Karpas-422 (cell line): ENCODE results near the gene RFNG. TPM values are rescaled to one million over a fixed set of nuclear protein-coding genes. Genes with fewer than 3 reads are reported as not detected.
"Not testable (repeated sequence)": the region's sequence is repeated elsewhere in the genome, so short reads cannot be mapped to it uniquely, and the experiment has no call there.

Experiments
- DNase-seq: peaks from one replicate; pipeline ENCODE4 v3.0.0-alpha.2; 2015
- H2AFZ ChIP-seq: fragments of 200-600 bp; sonication (generic); 2 replicates; pipeline ENCODE4 v1.6.1; 2014; ENCODE audit warnings: antibody characterized with exemption, low read length, mixed read lengths
- H3K27ac ChIP-seq: fragments of 200-600 bp; sonication (generic); 2 replicates; pipeline ENCODE4 v1.5.1; 2014; ENCODE audit warnings: mild to moderate bottlenecking, low read length, moderate library complexity
- H3K27me3 ChIP-seq: fragments of 200-600 bp; sonication (generic); 2 replicates; pipeline ENCODE4 v1.6.1; 2014; ENCODE audit warnings: low read length, mixed read lengths
- H3K36me3 ChIP-seq: fragments of 200-600 bp; sonication (generic); 2 replicates; pipeline ENCODE4 v1.6.1; 2014; ENCODE audit warnings: low read length, mixed read lengths; ENCODE audit not compliant: insufficient read depth
- H3K4me1 ChIP-seq: fragments of 200-600 bp; sonication (generic); 2 replicates; pipeline ENCODE4 v1.6.1; 2014; ENCODE audit warnings: mild to moderate bottlenecking, low read length, mixed read lengths
- H3K4me2 ChIP-seq: fragments of 200-600 bp; sonication (generic); 2 replicates; pipeline ENCODE4 v1.6.1; 2014; ENCODE audit warnings: low read length, low read depth, mild to moderate bottlenecking; ENCODE audit not compliant: poor library complexity, severe bottlenecking
- H3K4me3 ChIP-seq: fragments of 200-600 bp; sonication (generic); 2 replicates; pipeline ENCODE4 v1.5.1; 2014; ENCODE audit warnings: mild to moderate bottlenecking, antibody characterized with exemption, low read length, mixed read lengths
- H3K79me2 ChIP-seq: fragments of 200-600 bp; sonication (generic); 2 replicates; pipeline ENCODE4 v1.6.1; 2014; ENCODE audit warnings: mild to moderate bottlenecking, low read length, mixed read lengths
- H3K9ac ChIP-seq: fragments of 200-600 bp; sonication (generic); 2 replicates; pipeline ENCODE4 v1.6.0; 2014; ENCODE audit warnings: low read length
- H3K9me2 ChIP-seq: fragments of 200-600 bp; sonication (generic), shearing (Covaris generic); replicated peaks from 2 replicates; pipeline ENCODE4 v1.6.0; 2014; ENCODE audit warnings: mild to moderate bottlenecking, low read length, moderate library complexity; ENCODE audit not compliant: insufficient read depth
- H3K9me3 ChIP-seq: fragments of 300-700, 200-600 bp; sonication (generic); 2 replicates; pipeline ENCODE4 v1.6.1; 2014; ENCODE audit warnings: low read length, mixed read lengths
- H4K20me1 ChIP-seq: fragments of 200-600 bp; sonication (generic); 2 replicates; pipeline ENCODE4 v1.6.1; 2014; ENCODE audit warnings: mild to moderate bottlenecking, antibody characterized with exemption, low read length, low read depth; ENCODE audit not compliant: insufficient read depth
- total RNA-seq: library from RNA; depleted of rRNA; stranded (reverse); fragments of >200 nt; shearing (Covaris generic); gene quantifications from 2 replicates; pipeline ENCODE4 v1.2.3, GENCODE V29; 2014; ENCODE audit warnings: low replicate concordance

Gene RFNG
- total RNA-seq, 1 experiment from 2014 or later, result 16.5 TPM

- no peak overlapping the region for H3K9ac ChIP-seq
- 0 out of 2 replicates have a peak, but pooled peaks cover 6% of the 10 kb centered on the region for H4K20me1 ChIP-seq
- H3K9me3 ChIP-seq, result no peaks in the 10 kb centered on the region
- no peak overlapping the region for H3K4me3 ChIP-seq
- peaks cover 17% of the 10 kb centered on the region for H3K4me1 ChIP-seq
- H3K9me2 ChIP-seq, result no peaks in the 10 kb centered on the region
- no peak overlapping the region for H3K27ac ChIP-seq
- no peak for DNase-seq
- no peak overlapping the region for H3K4me2 ChIP-seq
- H2AFZ ChIP-seq, result no peak overlapping the region
- H3K36me3 ChIP-seq, result no peaks in the 10 kb centered on the region
- H3K27me3 ChIP-seq, result no peaks in the 10 kb centered on the region
- H3K79me2 ChIP-seq, result peaks cover 11% of the 10 kb centered on the region
These were observed 11.8 kb downstream of the RFNG start for GRCh38 chr17:82039695-82040299.

GRCh38 chr17:82038796-82039409, 12.7 kb downstream of the RFNG start:
- H3K9ac ChIP-seq, H3K4me2 ChIP-seq, H3K4me3 ChIP-seq, H4K20me1 ChIP-seq, H2AFZ ChIP-seq, H3K27me3 ChIP-seq, H3K9me3 ChIP-seq, H3K9me2 ChIP-seq, DNase-seq, H3K27ac ChIP-seq, H3K36me3 ChIP-seq: not testable (repeated sequence)
- Histone ChIP-seq H3K4me1 (peaks cover 17% of the 10 kb centered on the region), H3K79me2 (peaks cover 11% of the 10 kb centered on the region)

- peak overlapping the region; percentile 48; the same call in 1 of the 2 replicates for H3K4me3 ChIP-seq
- DNase-seq, result no peak
- H3K9me3 ChIP-seq, result no peaks in the 10 kb centered on the region
- peak overlapping the region; percentile 42 for H3K9ac ChIP-seq
- H3K9me2 ChIP-seq, result no peaks in the 10 kb centered on the region
- peaks cover 17% of the 10 kb centered on the region for H3K4me1 ChIP-seq
- H3K4me2 ChIP-seq, result peak overlapping the region; percentile 49
- H3K36me3 ChIP-seq, result no peaks in the 10 kb centered on the region
- no peak overlapping the region for H3K27ac ChIP-seq
- no peaks in the 10 kb centered on the region for H3K27me3 ChIP-seq
- H4K20me1 ChIP-seq, result 0 out of 2 replicates have a peak, but pooled peaks cover 6% of the 10 kb centered on the region
- H2AFZ ChIP-seq, result peak overlapping the region; percentile 97
- H3K79me2 ChIP-seq, result peaks cover 11% of the 10 kb centered on the region
These were observed 13.8 kb downstream of the RFNG start for GRCh38 chr17:82037889-82038195.

DNA sequence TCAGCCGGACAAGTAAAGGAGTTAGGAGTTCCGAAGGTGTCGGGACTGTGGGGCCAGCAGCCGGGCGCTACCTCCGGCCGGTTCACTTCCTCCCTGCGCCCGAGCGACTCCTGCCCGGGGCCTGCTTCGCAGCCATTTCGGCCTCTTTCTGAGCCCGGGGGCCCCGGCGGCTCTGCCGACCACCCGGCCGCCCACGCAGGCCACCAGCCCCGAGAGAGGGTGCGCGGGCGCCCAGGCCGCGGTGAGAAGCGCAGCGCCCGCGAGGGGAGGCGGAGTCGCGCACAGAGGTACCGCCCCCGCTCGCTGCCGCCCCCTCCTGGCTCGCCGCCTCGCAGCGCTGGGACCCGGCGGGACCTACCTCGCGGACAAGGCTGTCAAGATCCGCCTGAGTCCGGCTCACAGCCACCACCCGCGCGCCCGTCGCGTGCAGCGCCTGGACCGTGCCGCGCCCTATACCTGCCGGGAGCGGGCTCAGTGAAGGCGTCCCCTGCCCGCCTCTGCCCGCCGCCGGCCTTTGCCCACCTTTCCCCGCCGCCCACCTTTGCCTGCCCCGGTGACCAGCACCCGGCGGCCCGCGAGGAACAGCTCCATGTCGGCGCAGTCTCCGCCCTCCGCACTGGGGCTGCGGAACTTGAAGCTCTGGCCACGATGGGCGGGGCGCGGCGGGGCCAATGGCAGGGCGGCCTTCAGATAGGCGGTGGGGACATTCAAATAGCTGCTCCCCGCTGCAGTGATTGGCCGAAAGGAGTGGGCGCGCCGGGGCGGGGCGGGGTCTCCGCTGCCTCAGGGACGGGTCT, 14.3 kb downstream of the RFNG start, which contains the start of gene DCXR:
DCXR (minus strand) TSS at position 606 of the 797 bp plus-strand sequence; CDS start at position 591, 15 bp downstream.
- H3K36me3 ChIP-seq, result no peaks in the 10 kb centered on the region
- peak within 1 kb of the TSS; percentile 97 for H2AFZ ChIP-seq
- H3K9me2 ChIP-seq, result no peaks in the 10 kb centered on the region
- peak within 1 kb of the TSS; percentile 92 for H3K9ac ChIP-seq
- H3K9me3 ChIP-seq, result no peaks in the 10 kb centered on the region
- peaks cover 11% of the 10 kb centered on the region for H3K79me2 ChIP-seq
- H3K27ac ChIP-seq, result peak within 1 kb of the TSS; percentile 48; the same call in 1 of the 2 replicates
- H3K4me3 ChIP-seq, result peak within 1 kb of the TSS; percentile 99
- H4K20me1 ChIP-seq, result 0 out of 2 replicates have a peak, but pooled peaks cover 6% of the 10 kb centered on the region
- peaks cover 17% of the 10 kb centered on the region for H3K4me1 ChIP-seq
- H3K4me2 ChIP-seq, result peak within 1 kb of the TSS; percentile 97
- peak; percentile 98 for DNase-seq
- no peaks in the 10 kb centered on the region for H3K27me3 ChIP-seq

GRCh38 chr17:82036634-82037091, 14.9 kb downstream of the RFNG start:
- Histone ChIP-seq H4K20me1 (0 out of 2 replicates have a peak, but pooled peaks cover 6% of the 10 kb centered on the region), H3K9me2 (no peaks in the 10 kb centered on the region), H3K27me3 (no peaks in the 10 kb centered on the region), H3K4me1 (peaks cover 20% of the 10 kb centered on the region), H3K9ac (peak overlapping the region; percentile 92), H3K4me2 (peak overlapping the region; percentile 97), H3K4me3 (peak overlapping the region; percentile 99), H3K36me3 (no peaks in the 10 kb centered on the region), H3K79me2 (peaks cover 11% of the 10 kb centered on the region), H3K27ac (no peak overlapping the region), H3K9me3 (no peaks in the 10 kb centered on the region), H2AFZ (no peak overlapping the region)
- DNase-seq, result no peak

DNA sequence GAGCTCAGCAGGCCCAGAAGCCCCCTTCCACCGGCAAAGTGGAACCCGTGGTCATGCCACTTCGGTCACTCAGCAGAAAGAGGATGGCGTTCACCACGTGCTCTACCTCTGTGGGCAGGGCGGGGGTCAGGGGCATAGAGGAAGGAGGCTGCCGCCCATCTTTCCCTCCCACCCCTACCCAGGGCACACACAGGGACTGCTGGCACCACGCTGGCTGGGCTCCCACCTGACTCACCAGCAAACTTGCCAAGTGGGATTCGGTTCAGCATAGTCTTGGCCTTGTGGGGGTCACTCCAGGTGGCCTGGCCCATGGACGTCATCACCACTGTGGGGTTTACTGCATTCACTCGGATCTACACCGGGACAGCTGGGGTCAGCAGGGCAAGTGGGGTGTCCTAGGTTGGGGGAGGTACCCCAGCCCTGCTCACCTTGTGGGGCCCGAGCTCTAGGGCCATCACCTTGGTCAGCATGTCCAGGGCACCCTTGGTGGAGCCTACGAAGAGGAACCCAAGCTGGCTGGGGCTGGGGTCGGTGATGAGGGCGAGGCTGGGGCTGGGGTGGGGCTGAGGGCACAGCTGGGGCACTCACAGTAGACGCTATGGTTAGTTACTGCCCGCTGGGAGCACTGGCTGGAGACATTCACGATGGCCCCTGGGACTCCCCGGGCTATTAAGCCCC, 15.5 kb downstream of the RFNG start:
- H3K79me2 ChIP-seq, result peaks cover 11% of the 10 kb centered on the region
- no peak overlapping the region for H3K27ac ChIP-seq
- no peaks in the 10 kb centered on the region for H3K36me3 ChIP-seq
- no peaks in the 10 kb centered on the region for H3K9me3 ChIP-seq
- peak overlapping the region; percentile 97 for H3K4me2 ChIP-seq
- H3K4me1 ChIP-seq, result peaks cover 21% of the 10 kb centered on the region
- peak overlapping the region; percentile 99 for H3K4me3 ChIP-seq
- H3K9me2 ChIP-seq, result no peaks in the 10 kb centered on the region
- H3K27me3 ChIP-seq, result no peaks in the 10 kb centered on the region
- 0 out of 2 replicates have a peak, but pooled peaks cover 6% of the 10 kb centered on the region for H4K20me1 ChIP-seq
- peak overlapping the region; percentile 92 for H3K9ac ChIP-seq
- no peak overlapping the region for H2AFZ ChIP-seq
- no peak for DNase-seq

- peaks cover 27% of the 10 kb centered on the region for H3K4me1 ChIP-seq
- no peak overlapping the region for H3K4me2 ChIP-seq
- 0 out of 2 replicates have a peak, but pooled peaks cover 6% of the 10 kb centered on the region for H4K20me1 ChIP-seq
- no peak overlapping the region for H3K4me3 ChIP-seq
- no peaks in the 10 kb centered on the region for H3K36me3 ChIP-seq
- H3K9me2 ChIP-seq, result no peaks in the 10 kb centered on the region
- H3K9ac ChIP-seq, result no peak overlapping the region
- H3K9me3 ChIP-seq, result no peaks in the 10 kb centered on the region
- no peak overlapping the region for H3K27ac ChIP-seq
- no peak for DNase-seq
- no peak overlapping the region for H2AFZ ChIP-seq
- peaks cover 11% of the 10 kb centered on the region for H3K79me2 ChIP-seq
- H3K27me3 ChIP-seq, result no peaks in the 10 kb centered on the region
These were observed 16.1 kb downstream of the RFNG start for GRCh38 chr17:82035488-82035887.
